H1 (cell line): ENCODE results near the gene XKR7. TPM values are rescaled to one million over a fixed set of nuclear protein-coding genes. Genes with fewer than 3 reads are reported as not detected.

Source experiments
- CTCF ChIA-PET: fragments of 300-600 bp; sonication (Branson Sonifier 250); formaldehyde crosslinking; loops from one replicate; lab custom pipeline; 2021; ENCODE audit not compliant: partially characterized antibody; lab: Charles Lee
- POLR2A ChIA-PET: fragments of 300-600 bp; sonication (Branson Sonifier 250); formaldehyde crosslinking; loops from one replicate; lab custom pipeline; 2021; ENCODE audit warnings: inconsistent platforms; ENCODE audit not compliant: partially characterized antibody; lab: Charles Lee
- DNase-seq, 2 experiments: peaks; one replicate each; pipeline versions ENCODE4 v3.0.0 to v3.0.0-alpha.2; 2010 to 2022; ENCODE audit warnings: low spot score in 2 of 2, low read depth in 1 of 2, mixed read lengths in 1 of 2
- FAIRE-seq: peaks from 2 replicates; lab custom pipeline; 2011; peaks lifted over from hg19 to GRCh38; lab: Jason Lieb, UNC
- H2AFZ ChIP-seq: 2 replicates; pipeline ENCODE4 v1.8.1; 2012; ENCODE audit warnings: low read length, inconsistent platforms
- H2AK5ac ChIP-seq: 2 replicates; pipeline ENCODE4 v1.6.1; 2013; ENCODE audit warnings: low read depth, low read length
- H2BK120ac ChIP-seq: replicated peaks from 2 replicates; pipeline ENCODE3; 2013; ENCODE audit warnings: low read depth, low read length, inconsistent platforms
- H2BK12ac ChIP-seq: 2 replicates; pipeline ENCODE4 v1.6.1; 2013; ENCODE audit warnings: low read depth, low read length
- H2BK15ac ChIP-seq: 2 replicates; pipeline ENCODE4 v1.6.1; 2013; ENCODE audit warnings: low read length
- H2BK20ac ChIP-seq: 2 replicates; pipeline ENCODE4 v1.6.1; 2013; ENCODE audit warnings: low read length
- H2BK5ac ChIP-seq: 2 replicates; pipeline ENCODE4 v1.6.1; 2013; ENCODE audit warnings: low read depth, low read length
- H3K14ac ChIP-seq: 2 replicates; pipeline ENCODE4 v1.6.1; 2013; ENCODE audit warnings: inconsistent platforms; ENCODE audit not compliant: insufficient read length
- H3K18ac ChIP-seq: 2 replicates; pipeline ENCODE4 v1.6.1; 2013; ENCODE audit warnings: low read length; ENCODE audit errors: extremely low read depth
- H3K23ac ChIP-seq: 2 replicates; pipeline ENCODE4 v1.6.1; 2013; ENCODE audit warnings: inconsistent platforms; ENCODE audit not compliant: insufficient read length
- H3K23me2 ChIP-seq: 2 replicates; pipeline ENCODE4 v1.6.1; 2013; ENCODE audit warnings: low read depth, low read length
- H3K27ac ChIP-seq: 2 replicates; pipeline ENCODE4 v1.6.1; 2011; ENCODE audit warnings: low read depth, low read length, inconsistent platforms
- H3K27me3 ChIP-seq, 4 experiments: replicated peaks in 1 of 4; 1 replicate in 1 of 4; 2 replicates in 3 of 4; pipeline versions ENCODE4 v1.6.1 to v1.8.1; 2011 to 2013; ENCODE audit warnings: low read length in 3 of 4, mild to moderate bottlenecking in 3 of 4, inconsistent platforms in 2 of 4, mixed read lengths in 2 of 4, moderate library complexity in 1 of 4; ENCODE audit not compliant: control insufficient read depth in 3 of 4, insufficient read depth in 3 of 4; ENCODE audit errors: extremely low read depth in 1 of 4
- H3K36me3 ChIP-seq, 4 experiments: 2 replicates each; pipeline versions ENCODE4 v1.6.1 to v1.8.1; 2011 to 2013; ENCODE audit warnings: mild to moderate bottlenecking in 4 of 4, low read length in 3 of 4, moderate library complexity in 2 of 4, control low read depth in 1 of 4, inconsistent platforms in 1 of 4; ENCODE audit not compliant: insufficient read depth in 4 of 4, control insufficient read depth in 2 of 4
- H3K4ac ChIP-seq: replicated peaks from 2 replicates; pipeline ENCODE3; 2013; ENCODE audit warnings: low read length, low read depth, mixed read lengths, inconsistent platforms; ENCODE audit not compliant: insufficient read length
- H3K4me1 ChIP-seq, 4 experiments: replicated peaks in 1 of 4; 1 replicate in 1 of 4; 2 replicates in 3 of 4; pipeline versions ENCODE4 v1.6.1 to v1.8.1; 2011 to 2013; ENCODE audit warnings: low read length in 3 of 4, inconsistent platforms in 2 of 4, mixed read lengths in 1 of 4; ENCODE audit not compliant: insufficient read depth in 4 of 4, control insufficient read depth in 3 of 4
- H3K4me2 ChIP-seq, 2 experiments: 2 replicates each; pipeline versions ENCODE4 v1.6.1 to v1.8.1; 2011 to 2013; ENCODE audit warnings: low read depth in 2 of 2, low read length in 2 of 2, control low read depth in 1 of 2, inconsistent platforms in 1 of 2, mild to moderate bottlenecking in 1 of 2; ENCODE audit not compliant: insufficient read depth in 1 of 2
- H3K4me3 ChIP-seq, 4 experiments: fragments of 200-600, 300-600 bp in 1 of 4; sonication (generic), shearing (Covaris generic), sonication (Bioruptor Twin) in 1 of 4; 2 replicates each; pipeline versions ENCODE4 v1.5.1 to v1.8.1; 2011 to 2016; ENCODE audit warnings: low read length in 4 of 4, low read depth in 3 of 4, control low read depth in 2 of 4, inconsistent platforms in 2 of 4, mild to moderate bottlenecking in 2 of 4, mixed read lengths in 1 of 4, moderate library complexity in 1 of 4; ENCODE audit not compliant: insufficient read depth in 2 of 4; ENCODE audit errors: extremely low read depth in 1 of 4
- H3K56ac ChIP-seq: replicated peaks from 2 replicates; pipeline ENCODE3; 2013; ENCODE audit warnings: low read depth, mild to moderate bottlenecking, mixed read lengths, low read length, inconsistent platforms; ENCODE audit not compliant: insufficient read length
- H3K79me1 ChIP-seq: 2 replicates; pipeline ENCODE4 v1.6.1; 2013; ENCODE audit warnings: low read depth, low read length, control low read depth
- H3K79me2 ChIP-seq, 2 experiments: 2 replicates each; pipeline versions ENCODE4 v1.6.1 to v1.8.1; 2012 to 2013; ENCODE audit warnings: low read length in 2 of 2, mild to moderate bottlenecking in 2 of 2, inconsistent platforms in 1 of 2; ENCODE audit not compliant: insufficient read depth in 2 of 2, control insufficient read depth in 1 of 2
- H3K9ac ChIP-seq, 4 experiments: replicated peaks in 1 of 4; 1 replicate in 1 of 4; 2 replicates in 3 of 4; pipeline versions ENCODE4 v1.6.1 to v1.8.1; 2011 to 2013; ENCODE audit warnings: low read depth in 3 of 4, low read length in 3 of 4, control low read depth in 2 of 4, mild to moderate bottlenecking in 2 of 4, moderate library complexity in 2 of 4, inconsistent platforms in 1 of 4; ENCODE audit errors: extremely low read depth in 1 of 4
- H3K9me3 ChIP-seq, 2 experiments: 2 replicates each; pipeline versions ENCODE4 v1.6.1 to v1.8.1; 2012 to 2013; ENCODE audit warnings: mild to moderate bottlenecking in 2 of 2, moderate library complexity in 2 of 2, control low read depth in 1 of 2, inconsistent platforms in 1 of 2, low read depth in 1 of 2, low read length in 1 of 2, mixed read lengths in 1 of 2; ENCODE audit not compliant: insufficient read depth in 2 of 2
- H4K20me1 ChIP-seq, 2 experiments: replicated peaks in 1 of 2; 2 replicates each; pipeline versions ENCODE3 to v1.8.1; 2011 to 2013; ENCODE audit warnings: inconsistent platforms in 2 of 2, low read length in 2 of 2, mild to moderate bottlenecking in 1 of 2; ENCODE audit not compliant: insufficient read depth in 2 of 2, control insufficient read depth in 1 of 2
- H4K5ac ChIP-seq: 2 replicates; pipeline ENCODE4 v1.6.1; 2013; ENCODE audit warnings: low read length, low read depth, mixed read lengths, inconsistent platforms; ENCODE audit not compliant: insufficient read length
- H4K8ac ChIP-seq: 2 replicates; pipeline ENCODE4 v1.8.0; 2013; ENCODE audit warnings: mild to moderate bottlenecking, moderate library complexity, low read length, inconsistent platforms; ENCODE audit not compliant: insufficient read depth; ENCODE audit errors: extremely low read depth
- H4K91ac ChIP-seq: replicated peaks from 2 replicates; pipeline ENCODE3; 2013; ENCODE audit warnings: low read length, mixed read lengths, inconsistent platforms; ENCODE audit not compliant: insufficient read length
- BCL11A ChIP-seq, 2 experiments: IDR thresholded peaks; one replicate each; pipeline ENCODE4 v1.6.1; 2011; ENCODE audit warnings: low read depth in 2 of 2, low read length in 2 of 2, mild to moderate bottlenecking in 2 of 2
- CEBPB ChIP-seq: IDR thresholded peaks from 2 replicates; pipeline ENCODE4 v1.6.1; 2012; ENCODE audit warnings: low read depth, low read length
- CHD1 ChIP-seq: IDR thresholded peaks from 2 replicates; pipeline ENCODE4 v1.6.1; 2012; ENCODE audit warnings: low read depth, low read length, improper control_type of control experiment
- CTBP2 ChIP-seq: IDR thresholded peaks from 2 replicates; pipeline ENCODE4 v1.7.0; 2011; ENCODE audit warnings: borderline replicate concordance, mild to moderate bottlenecking, moderate library complexity, mixed read lengths, low read length; ENCODE audit not compliant: insufficient read depth, insufficient read length
- HDAC6 ChIP-seq: IDR thresholded peaks from one replicate; pipeline ENCODE4 v1.7.1; 2012; ENCODE audit warnings: low read depth, mild to moderate bottlenecking, inconsistent platforms, low read length, moderate library complexity
- PHF8 ChIP-seq: fragments of 200-600 bp; sonication (generic); conservative IDR thresholded peaks from 2 replicates; pipeline ENCODE4 v1.7.1; 2012; ENCODE audit warnings: low read depth, mild to moderate bottlenecking, inconsistent platforms, low read length, moderate library complexity
- POLR2A ChIP-seq, 2 experiments: IDR thresholded peaks; 1 replicate in 1 of 2; 2 replicates in 1 of 2; pipeline ENCODE4 v1.6.1; 2011; ENCODE audit warnings: low read depth in 2 of 2, low read length in 2 of 2, mild to moderate bottlenecking in 2 of 2; ENCODE audit errors: control extremely low read depth in 1 of 2
- RAD21 ChIP-seq, 2 experiments: IDR thresholded peaks in 1 of 2; conservative IDR thresholded peaks in 1 of 2; 2 replicates each; pipeline ENCODE4 v1.6.1; 2011; ENCODE audit warnings: low read depth in 2 of 2, low read length in 2 of 2, improper control_type of control experiment in 1 of 2, inconsistent platforms in 1 of 2, mild to moderate bottlenecking in 1 of 2, moderate library complexity in 1 of 2
- SIN3A ChIP-seq, 2 experiments: IDR thresholded peaks in 1 of 2; conservative IDR thresholded peaks in 1 of 2; 2 replicates each; pipeline ENCODE4 v1.6.1; 2011 to 2012; ENCODE audit warnings: low read length in 2 of 2, improper control_type of control experiment in 1 of 2, low read depth in 1 of 2, mild to moderate bottlenecking in 1 of 2
- SP1 ChIP-seq: IDR thresholded peaks from 2 replicates; pipeline ENCODE4 v1.6.1; 2011; ENCODE audit warnings: low read depth, low read length
- TAF1 ChIP-seq: IDR thresholded peaks from 2 replicates; pipeline ENCODE4 v1.6.1; 2011; ENCODE audit warnings: mild to moderate bottlenecking, low read depth, low read length
- YY1 ChIP-seq: IDR thresholded peaks from 2 replicates; pipeline ENCODE4 v1.6.1; 2011; ENCODE audit warnings: low read depth, mild to moderate bottlenecking, low read length
- WGBS, 2 experiments: shearing (Covaris generic) in 1 of 2; methylation state at CpG; one replicate each; pipeline versions ENCODE4 v1.1.6 to v1.1.7; 2013 to 2015; ENCODE audit warnings: low lambda C conversion rate in 2 of 2, mixed read lengths in 2 of 2, inconsistent platforms in 1 of 2, low coverage in 1 of 2, missing lambda C conversion rate in 1 of 2; ENCODE audit not compliant: insufficient replicate concordance in 2 of 2, insufficient coverage in 1 of 2, insufficient read length in 1 of 2; ENCODE audit errors: extremely low coverage in 1 of 2, missing lambda C conversion rate in 1 of 2; 5-methylcytosine and 5-hydroxymethylcytosine counted together
- polyA plus RNA-seq, 7 experiments: library from polyadenylated mRNA; depleted of rRNA in 3 of 7; stranded (reverse) in 5 of 7; unstranded in 2 of 7; fragments of >200 nt in 5 of 7; fragments of 200-250 nt in 2 of 7; gene quantifications; 1 replicate in 5 of 7; 2 replicates in 1 of 7; 4 replicates in 1 of 7; pipeline versions ENCODE4 v1.2.1 to v1.2.3, GENCODE V29; 2011 to 2013; ENCODE audit warnings: missing spikeins in 2 of 7, mixed read lengths in 2 of 7
- total RNA-seq: library from RNA; stranded (reverse); fragmentation: NEBNext Ultra II Directional; extraction: Animal tissue kit (Norgen Biotek cat#: 25700); gene quantifications from 2 replicates; pipeline ENCODE4 v1.2.1, GENCODE V29; 2021

Gene XKR7
- total and polyA plus RNA-seq, 2 of the 8 experiments (the other 6 are each of a cell fraction or from before 2014, with no cell fraction given): 1.8 to 2.4 TPM

- peak; percentile 99 for FAIRE-seq
- Histone ChIP-seq H3K79me2 (no peaks in the 10 kb centered on the region), H4K91ac (peak overlapping the region; percentile 61), H3K4me2 (peak overlapping the region; percentile 70), H3K18ac (peak overlapping the region; percentile 75; the same call in 1 of the 2 replicates), H3K9me3 (no peaks in the 10 kb centered on the region), H2BK20ac (peak overlapping the region; percentile 83), H3K56ac (no peak overlapping the region), H3K27ac (peak overlapping the region; percentile 51; the same call in 1 of the 2 replicates), H3K27me3 (no peaks in the 10 kb centered on the region), H3K36me3 (no peaks in the 10 kb centered on the region), H3K23ac (no peak overlapping the region), H2AK5ac (no peak overlapping the region), H3K4ac (peak overlapping the region; percentile 29), H3K9ac (peak overlapping the region in 2 of 4 experiments; percentile 13 to 27; a peak in 4 of 7 replicates), H2BK12ac (peak overlapping the region; percentile 35; the same call in 1 of the 2 replicates), H2AFZ (peak overlapping the region; percentile 52), H3K4me3 (peak overlapping the region in 3 of 4 experiments; percentile 8 to 41 (median 10); a peak in 6 of 8 replicates), H4K20me1 (no peaks in the 10 kb centered on the region), H3K14ac (no peak overlapping the region), H3K79me1 (no peaks in the 10 kb centered on the region), H4K8ac (no peak overlapping the region), H2BK120ac (no peak overlapping the region), H2BK5ac (peak overlapping the region; percentile 79; the same call in 1 of the 2 replicates), H3K4me1 (peaks cover 5 to 14% (median 10%) of the 10 kb centered on the region in 4 experiments), H4K5ac (peak overlapping the region; percentile 8), H3K23me2 (peaks cover 4% of the 10 kb centered on the region; the same call in 1 of the 2 replicates), H2BK15ac (no peak overlapping the region)
- peak in 1 of 2 experiments; percentile 69 for DNase-seq
- CTCF ChIA-PET: interaction anchor here (0.7 to 4.5 kb wide), 10 partner anchors 15 to 152 kb away, joined by 4 to 20 read pairs (median 4); partner anchors contain the start of gene PDRG1
- WGBS, 2 experiments: 8% methylated on average over 10 of the region's 10 CpGs; no CpG with 5 or more reads in 1 of the 2 experiments
- POLR2A ChIA-PET: interaction anchor here (0.6 to 2.3 kb wide), 8 partner anchors 14 to 152 kb away, joined by 3 to 8 read pairs (median 3); no protein-coding TSS in a partner anchor
- no peak for TF ChIP-seq BCL11A (IDR thresholded peaks at IDR 0.05; ENCODE audit: low read depth in 2 of 2, low read length in 2 of 2)
- peak; percentile 42; the same call in 1 of the 2 replicates for TF ChIP-seq PHF8
- TF ChIP-seq POLR2A (IDR thresholded peaks at IDR 0.05; ENCODE audit: control extremely low read depth in 1 of 2, low read depth in 2 of 2, low read length in 2 of 2): peak in 1 of 2 experiments; percentile 78; a peak in 2 of 3 replicates
- no peak for TF ChIP-seq CHD1
- TF ChIP-seq RAD21 (IDR thresholded peaks at IDR 0.05 in 1 of 2, conservative IDR thresholded peaks at IDR 0.05 in 1 of 2; ENCODE audit: low read depth in 2 of 2, low read length in 2 of 2): peak; percentile 4 to 17; a peak in 2 of 4 replicates
- TF ChIP-seq CTBP2: peak; percentile 62
- peak; percentile 74 for TF ChIP-seq SP1
- TF ChIP-seq SIN3A (conservative IDR thresholded peaks at IDR 0.05 in 1 of 2, IDR thresholded peaks at IDR 0.05 in 1 of 2; ENCODE audit: low read depth in 1 of 2, low read length in 2 of 2): peak in 1 of 2 experiments; percentile 70; a peak in 1 of 4 replicates
- TF ChIP-seq TAF1: peak; percentile 42
- no peak for TF ChIP-seq CEBPB
- TF ChIP-seq HDAC6: no peak
- TF ChIP-seq YY1: peak; percentile 54; the same call in 1 of the 2 replicates
These were observed 7.1 kb downstream of the XKR7 start for GRCh38 chr20:31974951-31975487.
